Spleen (tissue), 7 donors: ENCODE results near the gene COPRS.

Source experiments
- POLR2A ChIP-seq, 3 donors: fragments of 450-650 bp; IDR thresholded peaks; one replicate each; pipeline ENCODE4 v1.5.1; 2017; ENCODE audit warnings: antibody characterized with exemption in 3 of 3, mild to moderate bottlenecking in 1 of 3
- POLR2AphosphoS5 ChIP-seq, 3 donors: sonication (generic); formaldehyde crosslinking; IDR thresholded peaks; one replicate each; pipeline ENCODE4 v1.5.1; 2017; ENCODE audit warnings: antibody characterized with exemption in 3 of 3
- TF ChIP-seq, protein P1 (sequence below), 11 experiments: fragments of 200-600 bp in 7 of 11; fragments of 450-650 bp in 4 of 11; sonication (generic) in 4 of 11; IDR thresholded peaks in 8 of 11; conservative IDR thresholded peaks in 3 of 11; 1 replicate in 7 of 11; 2 replicates in 4 of 11; pipeline versions ENCODE4 v1.4.0 to v1.8.0; 2016 to 2021; ENCODE audit warnings: antibody characterized with exemption in 11 of 11, inconsistent platforms in 4 of 11, mild to moderate bottlenecking in 1 of 11
- donor health status: DM: no; HTN: no; CAD: no; lungs with moderate emphysema.
- donor health status: DM: no; HTN: no; CAD: no.
- donor health status: DM: no; HTN: no; CAD: no.

DNA sequence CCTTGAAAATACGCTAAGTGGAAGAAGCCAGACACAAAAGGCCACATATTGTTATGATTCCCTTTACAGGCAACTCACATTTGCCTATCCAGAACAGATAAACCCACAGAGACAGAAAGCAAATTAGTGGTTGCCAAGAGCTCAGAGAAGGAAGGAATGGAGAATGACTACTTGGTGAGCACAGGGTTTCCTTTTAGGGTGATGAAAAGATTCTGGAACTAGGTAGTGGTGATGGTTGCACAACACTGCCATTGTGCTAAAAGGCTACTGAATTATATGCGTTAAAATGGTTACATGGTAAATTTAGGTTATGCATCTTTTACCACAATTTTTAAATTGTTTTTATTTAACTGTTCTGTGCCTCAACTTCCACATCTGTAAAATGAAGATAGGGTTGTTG is 4.4 kb downstream of the COPRS start:
- TF ChIP-seq POLR2A (IDR thresholded peaks at IDR 0.05) (no peak), POLR2AphosphoS5 (IDR thresholded peaks at IDR 0.05) (no peak)
- TF ChIP-seq, protein P1, sequence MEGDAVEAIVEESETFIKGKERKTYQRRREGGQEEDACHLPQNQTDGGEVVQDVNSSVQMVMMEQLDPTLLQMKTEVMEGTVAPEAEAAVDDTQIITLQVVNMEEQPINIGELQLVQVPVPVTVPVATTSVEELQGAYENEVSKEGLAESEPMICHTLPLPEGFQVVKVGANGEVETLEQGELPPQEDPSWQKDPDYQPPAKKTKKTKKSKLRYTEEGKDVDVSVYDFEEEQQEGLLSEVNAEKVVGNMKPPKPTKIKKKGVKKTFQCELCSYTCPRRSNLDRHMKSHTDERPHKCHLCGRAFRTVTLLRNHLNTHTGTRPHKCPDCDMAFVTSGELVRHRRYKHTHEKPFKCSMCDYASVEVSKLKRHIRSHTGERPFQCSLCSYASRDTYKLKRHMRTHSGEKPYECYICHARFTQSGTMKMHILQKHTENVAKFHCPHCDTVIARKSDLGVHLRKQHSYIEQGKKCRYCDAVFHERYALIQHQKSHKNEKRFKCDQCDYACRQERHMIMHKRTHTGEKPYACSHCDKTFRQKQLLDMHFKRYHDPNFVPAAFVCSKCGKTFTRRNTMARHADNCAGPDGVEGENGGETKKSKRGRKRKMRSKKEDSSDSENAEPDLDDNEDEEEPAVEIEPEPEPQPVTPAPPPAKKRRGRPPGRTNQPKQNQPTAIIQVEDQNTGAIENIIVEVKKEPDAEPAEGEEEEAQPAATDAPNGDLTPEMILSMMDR (IDR thresholded peaks at IDR 0.05 in 8 of 11, conservative IDR thresholded peaks at IDR 0.05 in 3 of 11) = no peak
